Measurements from ENCODE around the gene KNSTRN. TPM values are rescaled to one million over a fixed set of nuclear protein-coding genes. Genes with fewer than 3 reads are reported as not detected.

KNSTRN gene
- total RNA-seq, 4 donors from 2014 or later, result 216 to 342 (median 251) TPM

- 88 to 97% methylated on average over 7 of the region's 7 CpGs for WGBS, 2 donors
- Histone ChIP-seq H3K27ac (no peak overlapping the region), H3K4me3 (replicated peaks in 1 of 3) (no peak overlapping the region), H3K4me1 (peaks cover 8 to 14% of the 10 kb centered on the region in 2 donors), H3K27me3 (no peaks in the 10 kb centered on the region), H3K36me3 (peaks cover 0 to 2% of the 10 kb centered on the region in 2 donors), H3K9me3 (no peaks in the 10 kb centered on the region)
- TF ChIP-seq POLR2A (IDR thresholded peaks at IDR 0.05), result no peak
- TF ChIP-seq CTCF (IDR thresholded peaks at IDR 0.05), result no peak
- intact Hi-C loops (cut with DNase I), result no loop called here
- no peak for DNase-seq
Measured at GRCh38 chr15:40399370-40399769, 16.8 kb downstream of the KNSTRN start.

DNA sequence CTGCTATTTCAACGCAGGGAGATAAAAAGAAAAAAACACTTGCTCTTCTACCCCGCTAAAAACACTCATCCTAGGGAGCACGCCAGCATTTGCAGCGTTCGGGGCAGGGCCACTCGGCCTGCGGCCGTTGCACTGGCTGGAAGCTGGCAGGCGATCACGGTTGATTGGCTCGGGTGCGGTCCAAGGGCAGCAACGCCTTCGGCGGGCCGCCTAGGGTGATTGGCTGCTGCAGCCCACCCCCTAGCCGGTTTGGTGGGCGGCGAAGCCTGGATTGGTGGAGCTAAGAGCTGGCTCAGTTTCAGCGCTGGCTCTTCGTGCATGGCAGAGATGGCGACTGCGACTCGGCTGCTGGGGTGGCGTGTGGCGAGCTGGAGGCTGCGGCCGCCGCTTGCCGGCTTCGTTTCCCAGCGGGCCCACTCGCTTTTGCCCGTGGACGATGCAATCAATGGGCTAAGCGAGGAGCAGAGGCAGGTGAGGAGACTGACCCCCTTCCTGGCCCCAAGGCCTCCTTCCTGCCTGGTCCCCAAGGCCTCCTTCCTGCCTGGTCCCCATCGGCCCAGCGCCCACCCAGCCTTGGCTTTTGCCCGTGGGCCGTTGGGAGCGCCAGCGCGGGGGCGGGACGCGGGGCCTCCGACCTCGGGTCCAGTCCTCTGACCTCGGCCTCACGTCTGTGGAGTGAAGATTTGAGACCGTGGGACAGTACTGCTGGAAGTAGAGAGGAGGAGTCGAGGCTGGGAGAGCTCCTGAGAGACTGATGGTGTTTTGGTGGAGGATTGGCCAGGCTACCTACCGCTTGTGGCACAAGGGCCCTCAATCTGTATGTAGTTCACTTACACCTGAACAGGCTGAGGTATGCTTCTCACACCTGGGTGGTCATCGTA lies 23.2 kb downstream of the KNSTRN start, which contains the start of gene IVD:
Gene IVD (plus strand): TSS at position 295 of the 881 bp plus-strand sequence. CDS start 33 bp downstream, at position 328.
- WGBS, 2 donors, result 1 to 3% methylated on average over 25 to 30 of the region's 54 CpGs
- intact Hi-C loops (cut with DNase I), result no loop called here
- H3K4me1 ChIP-seq, result peaks cover 31 to 38% of the 10 kb centered on the region in 2 donors
- H3K9me3 ChIP-seq, result no peaks in the 10 kb centered on the region
- peak within 1 kb of the TSS; percentile 91 to 97 (median 96) for H3K27ac ChIP-seq
- peak within 1 kb of the TSS; percentile 18 to 88 (median 70) for H3K4me3 ChIP-seq (replicated peaks in 1 of 3)
- TF ChIP-seq POLR2A (IDR thresholded peaks at IDR 0.05) (peak; percentile 85 to 99), CTCF (IDR thresholded peaks at IDR 0.05) (no peak)
- no peaks in the 10 kb centered on the region for H3K27me3 ChIP-seq
- H3K36me3 ChIP-seq, result peaks cover 8 to 14% of the 10 kb centered on the region in 2 donors
- DNase-seq, result peak; percentile 98 to 99

DNA sequence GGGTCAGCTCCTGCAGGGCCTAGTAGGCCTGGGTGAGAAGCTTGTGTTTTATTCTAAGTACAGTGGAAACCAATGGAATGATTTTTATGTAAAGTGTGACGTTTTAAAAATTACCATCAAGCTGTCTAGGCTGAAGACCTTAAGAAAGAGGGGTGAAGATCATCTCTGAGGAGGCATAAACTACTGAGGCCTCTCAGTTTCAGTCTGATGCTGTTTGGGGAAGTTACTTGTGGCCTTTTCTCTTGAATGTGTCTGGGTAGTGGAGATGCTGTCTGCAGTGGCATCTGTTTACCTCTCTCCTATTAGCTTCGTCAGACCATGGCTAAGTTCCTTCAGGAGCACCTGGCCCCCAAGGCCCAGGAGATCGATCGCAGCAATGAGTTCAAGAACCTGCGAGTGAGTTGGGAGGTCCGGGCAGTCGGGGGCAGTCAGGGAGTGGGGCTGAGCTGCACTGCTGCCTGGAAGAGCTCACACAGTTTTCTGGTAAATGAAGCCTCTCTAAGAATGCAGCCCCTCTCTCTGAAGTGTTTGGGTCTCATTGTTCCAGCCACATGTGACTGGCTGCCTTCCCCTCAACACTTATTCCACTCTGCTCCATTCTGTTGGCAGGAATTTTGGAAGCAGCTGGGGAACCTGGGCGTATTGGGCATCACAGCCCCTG lies 24.9 kb downstream of the KNSTRN start:
- WGBS, 2 donors, result 69 to 92% methylated on average over 2 to 8 of the region's 8 CpGs
- H3K27ac ChIP-seq, result peak overlapping the region; percentile 91 to 97 (median 96)
- peaks cover 24 to 30% of the 10 kb centered on the region in 2 donors for H3K36me3 ChIP-seq
- peaks cover 31 to 38% of the 10 kb centered on the region in 2 donors for H3K4me1 ChIP-seq
- H3K27me3 ChIP-seq, result no peaks in the 10 kb centered on the region
- TF ChIP-seq POLR2A (IDR thresholded peaks at IDR 0.05), result no peak
- no peak for TF ChIP-seq CTCF (IDR thresholded peaks at IDR 0.05)
- peak; percentile 8 to 15 for DNase-seq
- intact Hi-C loops (cut with DNase I), result no loop called here
- peak overlapping the region in 2 of 3 donors; percentile 70 to 88 for H3K4me3 ChIP-seq (replicated peaks in 1 of 3)
- H3K9me3 ChIP-seq, result no peaks in the 10 kb centered on the region

DNA sequence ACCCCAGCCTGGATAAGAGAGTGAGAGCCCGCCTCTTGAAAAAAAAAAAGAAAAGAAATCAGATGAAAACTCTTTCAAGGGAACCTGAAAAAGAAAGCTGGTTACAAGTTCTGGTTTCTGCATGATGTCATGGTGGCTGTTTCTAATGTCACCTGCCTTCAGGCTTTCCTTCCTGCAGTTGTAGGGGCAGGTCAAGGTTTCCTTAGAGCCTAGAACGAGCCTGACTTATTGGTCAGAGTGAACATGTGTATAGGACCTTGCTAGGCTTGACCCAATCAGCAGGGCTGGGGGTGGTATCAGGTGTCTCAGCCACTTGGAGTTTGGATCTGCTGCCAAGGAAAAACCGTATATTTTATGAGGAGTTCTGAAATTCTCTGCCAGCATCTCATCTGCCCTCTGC lies 26.8 kb downstream of the KNSTRN start:
- Histone ChIP-seq H3K27ac (peak overlapping the region in 2 of 3 donors; percentile 6 to 34), H3K4me3 (replicated peaks in 1 of 3) (no peak overlapping the region), H3K27me3 (no peaks in the 10 kb centered on the region), H3K36me3 (peaks cover 38 to 49% of the 10 kb centered on the region in 2 donors), H3K9me3 (no peaks in the 10 kb centered on the region), H3K4me1 (peaks cover 31 to 38% of the 10 kb centered on the region in 2 donors)
- DNase-seq, result no peak
- 82 to 88% methylated on average over 3 of the region's 3 CpGs for WGBS, 2 donors
- TF ChIP-seq CTCF (IDR thresholded peaks at IDR 0.05), result no peak
- no peak for TF ChIP-seq POLR2A (IDR thresholded peaks at IDR 0.05)
- intact Hi-C loops (cut with DNase I), result no loop called here

Measured in thyroid gland (tissue), 4 donors.